GM20431 (cell line): ENCODE results near the gene ZC3HAV1.
"Not testable (repeated sequence)": the region's sequence is repeated elsewhere in the genome, so short reads cannot be mapped to it uniquely, and the experiment has no call there.

Experiments used
- in situ Hi-C: fragments of 300-500 bp; cut with MseI, MboI; formaldehyde crosslinking; loops from one replicate; pipeline ENCODE4 v1.15.0; 2020; ENCODE audit warnings: low sequenced_read_pairs; ENCODE audit not compliant: unreplicated experiment

Gene ZC3HAV1

GRCh38 chr7:139059905-139060304 lies 49.6 kb downstream of the ZC3HAV1 start:
- in situ Hi-C loops: no loop called here

- in situ Hi-C loops: no loop called here
Measured at GRCh38 chr7:139058943-139059342, 50.6 kb downstream of the ZC3HAV1 start.

DNA sequence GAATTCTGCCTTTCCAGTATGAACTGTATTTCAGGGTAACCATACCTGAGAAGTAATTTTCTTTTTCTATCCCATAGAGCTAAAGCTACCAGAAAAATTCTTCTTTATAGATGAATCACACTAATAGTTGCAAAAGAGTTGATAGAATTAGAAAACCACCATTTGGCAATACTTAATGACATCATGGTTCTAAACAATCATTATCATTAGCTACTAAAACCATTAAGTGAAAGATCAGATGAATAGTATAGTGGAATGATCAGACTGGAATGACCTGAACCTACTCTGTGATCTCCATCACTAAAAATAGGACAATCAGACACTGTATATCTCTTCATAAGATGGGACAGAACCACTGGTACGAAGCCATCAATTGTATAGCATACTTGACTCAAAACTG lies 53.8 kb downstream of the ZC3HAV1 start:
- in situ Hi-C loops: no loop called here

GRCh38 chr7:139054656-139055055 lies 54.9 kb downstream of the ZC3HAV1 start:
- in situ Hi-C loops: not testable (repeated sequence)

GRCh38 chr7:139054101-139054500 lies 55.4 kb downstream of the ZC3HAV1 start:
- in situ Hi-C loops: no loop called here

DNA sequence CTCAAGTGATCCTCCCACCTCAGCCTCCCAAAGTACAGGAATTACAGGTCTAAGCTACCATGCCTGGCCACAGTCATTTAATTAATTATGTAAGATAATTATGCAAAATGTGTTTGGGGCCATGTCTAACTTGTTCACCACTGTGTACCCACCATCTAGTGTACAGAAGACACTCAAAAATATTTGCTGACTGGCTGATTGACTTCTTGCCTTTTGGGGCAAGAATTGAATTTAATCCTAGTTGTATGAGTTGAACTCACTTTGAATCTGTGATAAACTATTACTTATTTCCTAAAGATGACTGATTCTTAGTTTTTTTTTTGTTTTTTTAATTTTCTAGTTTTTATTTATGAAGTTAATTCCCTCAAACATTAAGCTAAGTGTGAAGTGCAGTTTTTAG lies 57.9 kb downstream of the ZC3HAV1 start:
- in situ Hi-C loops: no loop called here

- in situ Hi-C loops: no loop called here
Measured at GRCh38 chr7:139049936-139050335, 59.6 kb downstream of the ZC3HAV1 start.

DNA sequence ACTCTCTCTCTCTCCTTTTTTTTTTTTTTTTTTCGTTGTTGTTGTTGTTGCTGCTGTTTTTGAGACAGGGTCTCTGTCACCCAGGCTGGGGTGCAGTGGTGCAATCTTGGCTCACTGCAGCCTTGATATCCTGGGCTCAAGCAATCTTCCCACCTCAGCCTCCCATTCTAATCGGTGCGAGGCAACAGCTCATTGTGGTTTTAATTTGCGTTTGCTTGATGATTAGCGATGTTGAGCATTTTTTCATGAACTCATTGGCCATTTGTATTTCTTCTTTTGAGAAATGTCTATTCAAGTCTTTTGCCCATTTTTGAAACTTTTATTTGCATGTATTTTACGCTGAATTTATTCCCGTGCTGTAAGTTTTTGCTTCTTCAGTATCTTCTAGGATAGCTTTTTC lies 60.4 kb downstream of the ZC3HAV1 start:
- in situ Hi-C loops: no loop called here

DNA sequence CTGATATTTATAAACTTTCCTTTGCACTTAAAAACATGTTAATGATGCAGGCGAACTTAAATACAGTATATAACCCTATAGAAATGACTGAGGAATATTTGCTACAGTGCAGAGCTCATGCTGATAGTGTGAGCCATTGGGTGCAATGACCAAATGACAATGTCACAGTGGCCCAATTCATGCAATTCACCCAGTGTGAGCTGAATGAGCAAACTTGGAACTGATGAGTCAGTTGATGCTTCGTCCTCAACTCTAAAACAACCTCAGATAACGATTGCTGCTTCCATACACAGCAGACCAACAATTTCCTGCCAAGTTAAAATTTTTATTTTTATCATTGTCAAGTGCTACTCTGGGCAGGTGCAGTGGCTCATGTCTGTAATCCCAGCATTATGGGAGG lies 61.5 kb downstream of the ZC3HAV1 start:
- in situ Hi-C loops: no loop called here

- in situ Hi-C loops: no loop called here
Measured at GRCh38 chr7:139046143-139046542, 63.4 kb downstream of the ZC3HAV1 start.

GRCh38 chr7:139044813-139045794 lies 64.4 kb downstream of the ZC3HAV1 start:
- in situ Hi-C loops: no loop called here

DNA sequence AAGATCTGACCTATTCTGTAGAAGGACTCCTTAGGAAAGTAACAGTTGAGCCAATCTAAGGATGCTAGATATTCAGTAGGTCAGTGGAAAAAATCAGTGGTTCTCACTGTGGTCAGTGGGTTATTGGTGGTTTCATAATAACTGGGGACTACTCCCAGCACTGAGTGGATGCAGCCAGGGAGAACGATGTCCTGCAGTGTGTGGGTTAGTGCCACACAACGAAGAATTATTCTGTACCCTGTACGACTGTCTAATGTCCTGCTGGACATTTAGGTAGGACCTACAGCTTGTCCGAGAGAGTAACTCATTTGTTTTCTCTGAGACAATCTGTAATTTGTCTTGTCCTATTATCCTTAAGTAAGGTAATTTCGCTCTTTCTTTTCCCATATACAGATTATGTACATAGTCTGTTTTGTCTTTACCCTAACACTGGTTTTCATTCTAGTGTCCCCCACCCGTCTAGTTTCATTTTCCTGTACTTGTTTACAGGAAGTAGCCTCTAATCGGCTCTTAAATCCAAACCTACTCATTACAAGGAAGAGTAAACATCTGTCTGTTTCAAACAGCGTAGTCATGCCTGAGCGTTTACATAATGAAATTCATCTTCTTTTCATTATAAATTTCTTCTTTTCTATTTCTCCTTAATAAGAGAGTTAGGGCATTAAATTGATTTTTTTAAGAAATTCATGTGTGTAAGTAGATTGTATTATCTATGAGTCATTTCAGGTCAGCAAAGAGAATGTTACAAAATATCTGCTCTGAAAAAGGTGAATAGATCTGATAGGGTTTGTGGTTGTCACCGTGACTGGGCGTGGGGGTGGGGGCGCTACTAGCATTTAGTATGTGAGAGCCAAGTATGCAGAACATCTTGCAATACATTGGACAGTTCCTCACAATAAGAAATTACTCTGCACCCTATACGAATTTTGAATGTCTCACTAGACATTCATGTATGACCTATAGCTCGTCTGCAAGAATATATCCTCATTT lies 65.4 kb downstream of the ZC3HAV1 start:
- in situ Hi-C loops: no loop called here

GRCh38 chr7:139041378-139042085 lies 68.0 kb downstream of the ZC3HAV1 start:
- in situ Hi-C loops: no loop called here

DNA sequence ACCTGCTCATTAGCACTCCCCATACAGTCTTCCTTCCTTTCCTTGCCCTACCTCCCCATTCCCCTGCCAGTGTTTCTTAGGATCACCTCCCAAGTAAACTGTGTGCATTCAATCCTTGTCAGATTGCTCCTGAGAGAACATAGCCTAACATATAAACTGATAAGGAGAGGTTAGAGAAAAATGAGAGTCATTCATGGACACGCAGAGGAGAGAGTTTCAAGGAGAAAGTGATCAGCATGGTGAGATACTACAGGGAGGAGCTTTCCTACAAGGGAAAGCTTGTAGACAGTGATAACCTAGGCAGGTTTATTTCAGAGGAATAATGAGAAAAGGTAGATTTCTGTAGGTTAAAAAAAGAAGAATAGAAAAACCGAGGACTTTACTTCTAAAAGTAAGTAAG lies 70.8 kb downstream of the ZC3HAV1 start:
- in situ Hi-C loops: no loop called here

DNA sequence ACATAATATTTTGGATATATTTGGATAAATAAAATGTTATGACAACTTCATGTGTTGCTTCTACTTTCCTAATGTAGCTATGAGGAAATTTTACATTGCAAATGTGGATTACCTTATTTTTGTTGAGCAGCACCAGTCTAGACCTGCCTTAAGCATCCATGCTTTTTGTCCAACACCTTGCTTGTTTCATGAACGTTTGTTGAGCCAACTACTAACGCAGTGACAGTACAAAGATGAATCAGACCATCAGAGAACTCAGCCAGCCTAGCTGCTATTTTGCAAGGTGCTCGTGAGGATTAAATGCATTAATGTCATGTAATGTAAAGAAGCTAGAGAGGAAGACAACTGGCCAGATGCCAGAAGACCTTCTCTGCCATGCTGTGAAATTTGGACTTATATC lies 72.6 kb downstream of the ZC3HAV1 start:
- in situ Hi-C loops: no loop called here

DNA sequence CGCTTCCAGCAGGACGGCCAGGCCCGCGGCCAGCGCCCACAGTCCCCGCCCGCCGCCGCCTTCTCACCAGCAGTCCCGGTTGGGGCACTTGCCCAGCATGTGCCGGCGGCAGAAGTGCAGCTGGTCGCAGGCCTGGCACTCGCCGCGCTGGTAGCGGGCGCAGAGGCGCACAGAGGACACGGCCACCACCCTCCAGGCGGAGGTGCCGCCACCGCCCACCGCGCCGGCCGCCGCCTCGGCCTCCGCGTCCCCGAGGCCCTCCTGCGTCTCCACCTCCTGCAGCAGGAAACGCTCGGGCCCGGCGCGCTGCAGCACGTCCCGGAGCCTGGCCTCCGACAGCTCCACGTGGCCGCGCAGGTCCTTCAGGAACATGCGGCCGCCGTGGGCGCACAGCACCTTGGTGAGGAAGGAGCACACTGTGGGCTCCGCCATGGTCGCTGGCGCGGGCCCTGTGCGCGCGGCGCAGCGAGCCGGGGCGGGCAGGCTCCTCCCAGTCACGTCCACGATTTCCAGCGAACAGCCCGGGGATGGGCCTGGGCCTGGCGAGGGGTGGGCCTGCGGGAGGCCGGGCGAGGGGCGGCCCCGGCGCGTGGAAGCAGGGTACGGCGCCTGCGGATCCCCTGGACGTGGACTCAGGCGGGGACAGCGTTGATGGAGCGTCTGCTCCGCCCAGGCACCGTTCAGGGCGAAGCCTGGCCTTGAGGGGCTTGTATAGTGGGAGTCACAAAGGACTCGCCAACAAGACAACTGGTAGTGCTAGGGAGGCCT lies 73.8 kb downstream of the ZC3HAV1 start, which contains the start of gene ZC3HAV1L:
Gene ZC3HAV1L, minus strand, starts transcription at position 457 of the 768 bp plus-strand sequence. Its CDS starts 25 bp downstream, at position 432.
- in situ Hi-C loops: no loop called here

GRCh38 chr7:139034855-139035585 lies 74.5 kb downstream of the ZC3HAV1 start:
- in situ Hi-C loops: no loop called here

DNA sequence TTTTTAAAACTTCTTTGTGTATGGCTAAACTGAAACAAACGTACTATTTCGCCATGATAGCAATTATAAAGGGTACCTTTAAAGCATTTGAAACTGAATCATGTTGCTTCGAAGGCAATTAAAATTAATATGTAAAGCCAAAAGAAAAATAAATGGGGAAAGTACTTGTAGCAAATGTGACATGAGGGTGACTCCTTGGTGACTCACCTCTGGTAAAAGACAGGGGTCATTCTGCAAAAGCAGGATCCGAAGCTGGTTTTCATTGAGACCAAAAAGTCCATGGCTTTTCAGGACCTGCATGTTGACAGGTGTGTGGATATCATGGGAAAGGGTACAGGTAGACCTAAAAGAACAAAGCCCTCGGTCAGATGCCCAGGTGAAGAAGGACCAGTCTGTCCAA lies 75.2 kb downstream of the ZC3HAV1 start:
- in situ Hi-C loops: no loop called here
